Endothelial cell (in vitro differentiated cells): ENCODE results near the gene CDCP1. TPM values are rescaled to one million over a fixed set of nuclear protein-coding genes. Genes with fewer than 3 reads are reported as not detected.

Source experiments
- DNase-seq: peaks from one replicate; pipeline ENCODE4 v3.0.0; 2021; ENCODE audit warnings: low spot score
- H3K27ac Mint-ChIP-seq: one replicate; pipeline ENCODE4 v1.8.0; 2021; ENCODE audit warnings: mixed read lengths, inconsistent platforms; ENCODE audit not compliant: unreplicated experiment
- H3K27me3 Mint-ChIP-seq: one replicate; pipeline ENCODE4 v1.8.0; 2021; ENCODE audit warnings: mild to moderate bottlenecking, moderate library complexity, mixed read lengths, inconsistent platforms; ENCODE audit not compliant: unreplicated experiment
- H3K36me3 Mint-ChIP-seq: one replicate; pipeline ENCODE4 v1.8.0; 2021; ENCODE audit warnings: mild to moderate bottlenecking, low read depth, mixed read lengths, inconsistent platforms; ENCODE audit not compliant: unreplicated experiment
- H3K4me1 Mint-ChIP-seq: one replicate; pipeline ENCODE4 v1.8.0; 2021; ENCODE audit warnings: mild to moderate bottlenecking, mixed read lengths, inconsistent platforms; ENCODE audit not compliant: unreplicated experiment
- H3K4me3 Mint-ChIP-seq: one replicate; pipeline ENCODE4 v1.8.0; 2021; ENCODE audit warnings: mild to moderate bottlenecking, mixed read lengths, inconsistent platforms; ENCODE audit not compliant: unreplicated experiment
- H3K9me3 Mint-ChIP-seq: one replicate; pipeline ENCODE4 v1.8.0; 2021; ENCODE audit warnings: mixed read lengths, inconsistent platforms; ENCODE audit not compliant: unreplicated experiment
- total RNA-seq: library from RNA; stranded (reverse); fragmentation: NEBNext Ultra II Directional; extraction: Animal tissue kit (Norgen Biotek cat#: 25700); gene quantifications from one replicate; pipeline ENCODE4 v1.2.1, GENCODE V29; 2021; ENCODE audit not compliant: unreplicated experiment
- TF ChIP-seq, protein P1 (sequence below): fragments of 200-600 bp; sonication (generic); IDR thresholded peaks from one replicate; pipeline ENCODE4 v1.5.0; 2021; ENCODE audit warnings: antibody characterized with exemption; ENCODE audit not compliant: unreplicated experiment

Gene CDCP1
- total RNA-seq, 1 donor from 2014 or later = 0.26 TPM

DNA sequence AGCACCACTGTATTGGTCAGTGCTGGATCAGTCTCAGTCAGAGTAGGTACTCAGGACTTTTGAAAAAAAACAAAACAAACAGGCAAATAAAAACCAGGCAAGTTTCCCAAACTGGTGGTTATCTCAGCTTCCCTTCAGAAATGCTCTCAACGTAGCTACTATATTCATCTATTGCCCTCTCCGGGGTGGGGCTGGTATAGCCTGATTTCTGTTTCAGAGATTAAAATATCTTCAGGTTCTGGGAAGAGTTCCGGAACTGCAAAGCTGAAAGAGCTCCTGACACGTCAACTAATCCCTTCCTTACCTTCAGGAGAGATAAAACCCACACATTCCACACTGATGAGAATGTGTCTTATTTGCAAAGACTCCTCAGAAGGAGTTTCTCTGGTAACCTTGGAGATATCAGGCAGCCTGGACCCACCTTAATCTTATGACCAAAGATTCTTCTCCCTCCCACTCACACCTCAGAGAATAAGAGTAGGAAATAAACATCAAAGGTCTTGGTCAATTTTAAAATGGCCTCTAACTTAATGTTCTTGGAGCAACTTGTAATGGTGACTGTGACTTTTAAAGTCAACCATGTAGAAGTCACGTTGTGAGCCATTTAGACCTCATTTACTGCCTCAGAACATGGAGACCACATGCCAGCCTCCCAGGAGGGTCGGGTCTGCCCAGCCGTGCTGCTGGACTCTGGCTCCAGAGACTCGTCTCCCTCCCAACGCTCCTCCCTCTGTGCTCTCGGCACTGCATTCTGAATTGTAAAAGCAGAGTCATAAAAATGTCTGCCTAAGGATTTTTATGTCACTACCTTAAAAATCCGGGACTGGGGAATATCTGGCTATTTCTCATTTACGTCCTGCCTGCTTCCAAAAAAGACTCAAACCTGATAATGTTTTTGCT, 53.8 kb downstream of the CDCP1 start:
- H3K27ac Mint-ChIP-seq = no peak overlapping the region
- H3K27me3 Mint-ChIP-seq = peaks cover 3% of the 10 kb centered on the region
- no peak overlapping the region for H3K4me3 Mint-ChIP-seq
- H3K36me3 Mint-ChIP-seq = no peaks in the 10 kb centered on the region
- no peak for DNase-seq
- TF ChIP-seq, protein P1, sequence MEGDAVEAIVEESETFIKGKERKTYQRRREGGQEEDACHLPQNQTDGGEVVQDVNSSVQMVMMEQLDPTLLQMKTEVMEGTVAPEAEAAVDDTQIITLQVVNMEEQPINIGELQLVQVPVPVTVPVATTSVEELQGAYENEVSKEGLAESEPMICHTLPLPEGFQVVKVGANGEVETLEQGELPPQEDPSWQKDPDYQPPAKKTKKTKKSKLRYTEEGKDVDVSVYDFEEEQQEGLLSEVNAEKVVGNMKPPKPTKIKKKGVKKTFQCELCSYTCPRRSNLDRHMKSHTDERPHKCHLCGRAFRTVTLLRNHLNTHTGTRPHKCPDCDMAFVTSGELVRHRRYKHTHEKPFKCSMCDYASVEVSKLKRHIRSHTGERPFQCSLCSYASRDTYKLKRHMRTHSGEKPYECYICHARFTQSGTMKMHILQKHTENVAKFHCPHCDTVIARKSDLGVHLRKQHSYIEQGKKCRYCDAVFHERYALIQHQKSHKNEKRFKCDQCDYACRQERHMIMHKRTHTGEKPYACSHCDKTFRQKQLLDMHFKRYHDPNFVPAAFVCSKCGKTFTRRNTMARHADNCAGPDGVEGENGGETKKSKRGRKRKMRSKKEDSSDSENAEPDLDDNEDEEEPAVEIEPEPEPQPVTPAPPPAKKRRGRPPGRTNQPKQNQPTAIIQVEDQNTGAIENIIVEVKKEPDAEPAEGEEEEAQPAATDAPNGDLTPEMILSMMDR = no peak
- no peaks in the 10 kb centered on the region for H3K4me1 Mint-ChIP-seq
- H3K9me3 Mint-ChIP-seq = no peaks in the 10 kb centered on the region

DNA sequence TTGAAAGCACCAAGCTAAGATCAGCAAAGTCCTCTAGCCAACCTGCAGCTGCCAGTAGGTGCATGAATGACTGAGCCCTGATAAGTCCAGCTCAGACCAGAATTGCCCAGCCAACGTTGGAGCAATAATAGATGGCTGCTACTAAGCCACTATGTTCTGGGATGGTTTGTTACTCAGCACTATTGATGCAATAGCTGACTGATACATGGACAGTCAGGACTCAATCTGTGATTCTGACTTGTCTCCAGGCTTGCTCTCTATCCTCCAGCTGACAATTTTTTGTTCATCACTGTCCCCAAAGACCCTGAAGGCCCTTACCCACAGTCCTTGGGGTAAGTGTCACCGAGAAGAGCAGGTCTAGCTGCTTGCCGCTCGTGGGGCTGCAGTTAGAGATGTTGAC, 55.3 kb downstream of the CDCP1 start:
- H3K27ac Mint-ChIP-seq = no peak overlapping the region
- DNase-seq = no peak
- peaks cover 3% of the 10 kb centered on the region for H3K27me3 Mint-ChIP-seq
- no peak overlapping the region for H3K4me3 Mint-ChIP-seq
- TF ChIP-seq, protein P1 = no peak
- H3K9me3 Mint-ChIP-seq = no peaks in the 10 kb centered on the region
- no peaks in the 10 kb centered on the region for H3K4me1 Mint-ChIP-seq
- no peaks in the 10 kb centered on the region for H3K36me3 Mint-ChIP-seq

DNA sequence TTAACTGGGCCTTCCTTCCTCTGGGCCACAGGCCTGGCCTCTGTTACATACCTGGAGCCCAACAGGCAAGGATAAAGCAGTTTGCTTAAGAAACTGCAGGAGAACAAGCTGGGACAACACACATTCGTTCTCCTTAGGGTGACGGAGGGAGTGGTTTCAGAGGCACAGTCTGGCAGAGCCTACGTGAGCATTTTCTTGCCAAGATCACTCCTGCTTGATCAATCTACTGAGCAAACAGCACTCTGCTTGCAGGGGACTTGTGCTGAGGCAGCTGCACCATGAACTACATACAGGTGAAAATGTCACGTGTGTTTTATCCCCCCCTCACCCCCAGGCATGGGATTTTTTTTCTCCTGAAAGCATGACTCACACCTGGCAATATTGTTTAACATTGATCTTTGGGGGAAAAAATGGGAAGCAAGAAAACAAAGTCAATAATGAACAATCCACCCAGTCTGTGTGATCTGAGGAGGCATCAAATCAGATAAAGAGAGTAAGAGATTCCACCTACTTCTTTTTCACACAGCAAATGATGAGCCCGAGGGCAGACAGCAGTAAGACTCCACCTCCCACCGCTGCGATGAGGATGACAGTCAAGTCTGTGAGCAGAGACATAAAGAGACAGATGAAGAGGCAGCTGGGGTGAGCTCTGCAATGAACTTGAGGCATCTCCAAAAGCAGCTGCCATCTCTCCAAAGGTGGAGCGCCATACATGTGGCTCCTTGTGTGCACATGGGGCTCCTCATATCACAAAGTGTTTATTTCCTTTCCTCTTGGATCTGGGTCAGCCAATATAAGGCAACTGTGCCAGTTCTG, 57.4 kb downstream of the CDCP1 start:
- TF ChIP-seq, protein P1 = no peak
- H3K4me1 Mint-ChIP-seq = peaks cover 2% of the 10 kb centered on the region
- H3K36me3 Mint-ChIP-seq = no peaks in the 10 kb centered on the region
- no peak overlapping the region for H3K4me3 Mint-ChIP-seq
- no peaks in the 10 kb centered on the region for H3K9me3 Mint-ChIP-seq
- DNase-seq = no peak
- no peaks in the 10 kb centered on the region for H3K27me3 Mint-ChIP-seq
- H3K27ac Mint-ChIP-seq = no peak overlapping the region

DNA sequence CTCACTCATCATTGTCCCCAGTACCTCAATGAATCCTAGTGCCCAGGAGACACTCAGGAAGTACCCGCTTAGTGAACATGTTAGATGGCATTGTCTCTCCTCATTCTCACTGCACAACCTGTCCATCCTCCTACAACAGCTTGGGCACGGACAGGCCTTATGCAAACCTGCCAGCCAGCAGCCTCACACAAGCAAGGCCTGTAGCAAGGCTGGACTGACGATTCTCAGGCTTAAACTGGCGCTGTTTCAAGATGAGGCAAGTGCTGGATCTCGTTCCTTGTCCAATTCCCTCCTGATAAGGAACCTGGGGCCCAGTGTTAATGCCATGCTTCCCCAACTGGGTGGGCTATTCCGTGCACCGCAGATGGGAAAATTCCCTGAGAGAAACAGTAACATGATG, 59.0 kb downstream of the CDCP1 start:
- no peak overlapping the region for H3K27ac Mint-ChIP-seq
- H3K36me3 Mint-ChIP-seq = no peaks in the 10 kb centered on the region
- peaks cover 2% of the 10 kb centered on the region for H3K4me1 Mint-ChIP-seq
- H3K9me3 Mint-ChIP-seq = no peaks in the 10 kb centered on the region
- no peak for DNase-seq
- no peak overlapping the region for H3K4me3 Mint-ChIP-seq
- no peaks in the 10 kb centered on the region for H3K27me3 Mint-ChIP-seq
- TF ChIP-seq, protein P1 = no peak
